ENCODE results near the gene MTA3.

Gene MTA3

GRCh38 chr2:42755191-42755880 lies 186.9 kb downstream of the MTA3 start:
- no peak for FAIRE-seq
- no peak for TF ChIP-seq POLR2A (IDR thresholded peaks at IDR 0.05; ENCODE audit: low read depth, low read length)
- no peak for DNase-seq (ENCODE audit: insufficient read length, low spot score)

- FAIRE-seq = no peak
- TF ChIP-seq POLR2A (IDR thresholded peaks at IDR 0.05; ENCODE audit: low read depth, low read length) = no peak
- no peak for DNase-seq (ENCODE audit: insufficient read length, low spot score)
Measured at GRCh38 chr2:42756150-42756775, 187.8 kb downstream of the MTA3 start.

- no peak for DNase-seq (ENCODE audit: insufficient read length, low spot score)
- TF ChIP-seq POLR2A (IDR thresholded peaks at IDR 0.05; ENCODE audit: low read depth, low read length) = no peak
- FAIRE-seq = no peak
Measured at GRCh38 chr2:42756966-42757513, 188.6 kb downstream of the MTA3 start.

- FAIRE-seq (no peak), DNase-seq (ENCODE audit: insufficient read length, low spot score) (no peak)
- TF ChIP-seq POLR2A (IDR thresholded peaks at IDR 0.05; ENCODE audit: low read depth, low read length) = no peak
Measured at GRCh38 chr2:42757981-42758740, 189.7 kb downstream of the MTA3 start.

- TF ChIP-seq POLR2A (IDR thresholded peaks at IDR 0.05; ENCODE audit: low read depth, low read length) = no peak
- DNase-seq (ENCODE audit: insufficient read length, low spot score) = no peak
- FAIRE-seq = no peak
Measured at GRCh38 chr2:42758751-42759150, 190.3 kb downstream of the MTA3 start.

GRCh38 chr2:42761554-42761953 lies 193.1 kb downstream of the MTA3 start:
- DNase-seq (ENCODE audit: insufficient read length, low spot score) (no peak), FAIRE-seq (no peak)
- no peak for TF ChIP-seq POLR2A (IDR thresholded peaks at IDR 0.05; ENCODE audit: low read depth, low read length)

GRCh38 chr2:42762155-42762554 lies 193.7 kb downstream of the MTA3 start:
- no peak for DNase-seq (ENCODE audit: insufficient read length, low spot score)
- no peak for FAIRE-seq
- TF ChIP-seq POLR2A (IDR thresholded peaks at IDR 0.05; ENCODE audit: low read depth, low read length) = no peak

- no peak for DNase-seq (ENCODE audit: insufficient read length, low spot score)
- no peak for FAIRE-seq
- no peak for TF ChIP-seq POLR2A (IDR thresholded peaks at IDR 0.05; ENCODE audit: low read depth, low read length)
Measured at GRCh38 chr2:42762823-42763804, 194.7 kb downstream of the MTA3 start.

GRCh38 chr2:42764096-42764495 lies 195.7 kb downstream of the MTA3 start, which contains the start of gene OXER1:
TSS of gene OXER1 (minus strand) at chr2:42764135. CDS start at chr2:42764062, 73 bp downstream.
- FAIRE-seq (no peak), DNase-seq (ENCODE audit: insufficient read length, low spot score) (no peak)
- TF ChIP-seq POLR2A (IDR thresholded peaks at IDR 0.05; ENCODE audit: low read depth, low read length) = no peak

GRCh38 chr2:42764901-42765300 lies 196.5 kb downstream of the MTA3 start:
- no peak for FAIRE-seq
- no peak for TF ChIP-seq POLR2A (IDR thresholded peaks at IDR 0.05; ENCODE audit: low read depth, low read length)
- DNase-seq (ENCODE audit: insufficient read length, low spot score) = no peak

- FAIRE-seq = no peak
- TF ChIP-seq POLR2A (IDR thresholded peaks at IDR 0.05; ENCODE audit: low read depth, low read length) = no peak
- no peak for DNase-seq (ENCODE audit: insufficient read length, low spot score)
Measured at GRCh38 chr2:42765686-42766085, 197.3 kb downstream of the MTA3 start.

GRCh38 chr2:42767080-42767898 lies 198.9 kb downstream of the MTA3 start:
- no peak for TF ChIP-seq POLR2A (IDR thresholded peaks at IDR 0.05; ENCODE audit: low read depth, low read length)
- FAIRE-seq (no peak), DNase-seq (ENCODE audit: insufficient read length, low spot score) (no peak)

Measured in H54 (cell line).